ENCODE data around the gene TMED1.
"Not testable (repeated sequence)": the region's sequence is repeated elsewhere in the genome, so short reads cannot be mapped to it uniquely, and the experiment has no call there.

The TMED1 gene

DNA sequence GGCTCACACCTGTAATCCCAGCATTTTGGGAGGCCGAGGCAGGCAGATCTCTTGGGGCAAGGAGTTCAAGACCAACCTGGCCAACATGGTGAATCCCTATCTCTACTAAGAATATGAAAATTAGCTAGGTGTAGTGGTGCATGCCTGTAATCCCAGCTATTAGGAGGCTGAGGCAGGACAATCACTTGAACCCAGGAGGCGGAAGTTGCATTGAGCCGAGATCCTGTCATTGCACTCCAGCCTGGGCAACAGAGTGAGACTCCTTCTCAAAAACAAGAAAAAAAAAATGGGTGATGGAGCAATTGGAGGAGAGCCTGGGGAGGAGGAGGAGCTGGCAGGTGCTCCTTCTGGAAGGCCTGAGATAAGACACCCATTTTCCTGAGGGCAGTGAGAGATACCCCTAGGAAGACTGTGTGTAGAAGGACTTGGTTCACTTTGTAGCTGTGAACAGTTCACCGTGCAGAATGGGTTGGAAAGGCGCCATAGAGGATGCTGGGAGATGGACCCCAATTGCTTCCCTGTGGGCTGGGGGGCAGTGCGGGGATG is 26.6 kb upstream of the TMED1 start:
- no peak for DNase-seq (ENCODE audit: low read depth)

DNA sequence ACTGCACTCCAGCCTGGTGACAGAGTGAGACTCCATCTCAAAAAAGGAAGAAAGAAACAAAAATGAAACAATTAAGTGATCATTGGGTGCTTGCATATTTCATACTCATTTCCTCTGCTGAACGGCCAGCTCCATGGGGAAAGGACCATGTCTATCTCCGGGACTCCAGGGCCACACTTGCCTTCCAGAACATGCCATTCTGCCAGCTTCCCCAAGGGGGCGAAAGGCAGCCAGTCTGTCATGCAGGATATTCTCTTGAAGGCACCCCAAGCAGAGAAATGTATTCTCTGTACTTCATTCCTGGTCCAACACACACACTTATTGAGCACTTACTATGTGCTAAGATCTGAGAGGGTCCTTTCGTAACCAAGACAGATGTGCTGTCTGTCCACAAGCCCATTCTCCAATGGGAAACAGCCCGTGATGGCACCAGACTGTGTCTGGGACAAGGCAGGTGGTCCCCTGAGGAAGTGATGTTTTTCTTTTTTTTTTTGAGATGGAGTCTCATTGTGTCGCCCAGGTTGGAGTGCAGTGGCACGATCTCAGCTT is 25.2 kb upstream of the TMED1 start:
- DNase-seq (ENCODE audit: low read depth) = no peak

DNA sequence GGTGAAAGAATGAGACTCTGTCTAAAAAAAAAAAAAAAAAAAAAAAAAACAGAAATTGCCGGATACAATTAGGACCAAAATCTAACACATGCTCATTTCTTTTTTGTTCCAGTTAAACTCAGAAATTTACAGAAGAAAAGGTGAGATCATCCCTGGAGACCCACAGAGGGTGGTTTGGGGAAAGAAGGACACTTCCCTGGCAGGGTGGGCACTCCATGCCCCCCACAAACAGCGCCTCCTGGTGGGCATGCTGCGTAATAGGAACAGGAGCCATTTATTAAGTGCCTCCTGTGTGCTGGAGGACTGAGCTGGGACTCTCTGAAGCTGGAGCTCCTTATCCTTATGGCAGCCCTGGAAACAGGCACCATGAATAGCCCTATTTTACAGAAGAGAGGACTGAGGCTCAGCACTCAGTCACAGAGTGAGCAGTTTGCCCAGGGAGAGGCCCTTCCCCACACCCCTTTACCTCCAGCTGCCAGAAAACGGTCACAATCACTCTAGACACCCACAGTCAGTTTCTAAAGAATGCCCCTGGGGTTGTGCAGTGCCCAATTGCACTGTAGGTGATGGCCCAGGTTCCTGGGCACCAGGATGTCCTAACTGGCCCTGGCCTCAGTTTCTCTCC is 22.3 kb upstream of the TMED1 start:
- DNase-seq (ENCODE audit: low read depth) = no peak

DNA sequence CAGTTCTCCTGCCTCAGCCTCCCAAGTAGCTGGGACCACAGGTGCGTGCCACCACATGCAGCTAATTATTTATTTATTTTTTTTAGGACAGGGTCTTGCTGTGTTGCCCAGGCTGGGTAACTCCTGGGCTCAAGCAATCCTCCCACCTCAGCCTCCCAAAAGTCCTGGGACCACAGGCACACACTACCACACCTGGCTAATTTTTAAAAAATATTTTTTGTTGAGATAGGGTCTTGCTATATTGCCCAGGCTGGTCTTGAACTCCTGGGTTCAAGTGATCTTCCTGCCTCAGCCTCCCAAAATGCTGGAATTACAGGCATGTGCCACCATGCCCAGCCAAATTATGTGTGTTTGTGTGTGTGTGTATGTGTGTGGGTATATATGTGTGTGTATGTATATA is 20.9 kb upstream of the TMED1 start:
- not testable (repeated sequence) for DNase-seq (ENCODE audit: low read depth)

DNA sequence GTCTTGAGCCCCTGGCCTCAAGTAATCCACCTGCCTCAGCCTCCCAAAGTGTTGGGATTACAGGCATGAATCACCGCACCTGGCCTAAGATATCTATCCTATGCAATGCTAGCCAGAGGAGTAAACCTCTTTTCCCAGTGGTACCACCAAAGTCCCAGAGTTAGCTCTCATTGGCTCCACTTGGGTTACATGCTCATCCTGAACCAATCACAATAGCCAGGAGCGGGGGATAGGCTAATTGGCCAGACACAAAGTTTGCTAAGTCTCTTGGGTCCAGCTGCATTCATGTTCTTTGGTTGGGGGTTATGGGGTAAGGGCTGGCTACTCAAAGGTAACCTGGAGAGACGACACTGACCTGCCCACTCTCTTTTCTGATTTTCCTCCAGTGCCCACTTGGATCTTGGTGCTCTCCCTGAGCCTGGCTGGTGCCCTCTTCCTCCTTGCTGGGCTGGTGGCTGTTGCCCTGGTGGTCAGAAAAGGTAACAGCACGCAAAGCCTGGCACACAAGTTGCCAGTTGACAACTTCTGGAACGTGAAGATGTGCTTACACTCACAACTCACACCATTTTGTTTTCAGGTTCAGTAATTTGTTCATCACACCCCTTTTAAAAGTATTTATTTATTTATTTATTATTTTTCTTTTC is 20.0 kb upstream of the TMED1 start:
- DNase-seq (ENCODE audit: low read depth) = no peak

DNA sequence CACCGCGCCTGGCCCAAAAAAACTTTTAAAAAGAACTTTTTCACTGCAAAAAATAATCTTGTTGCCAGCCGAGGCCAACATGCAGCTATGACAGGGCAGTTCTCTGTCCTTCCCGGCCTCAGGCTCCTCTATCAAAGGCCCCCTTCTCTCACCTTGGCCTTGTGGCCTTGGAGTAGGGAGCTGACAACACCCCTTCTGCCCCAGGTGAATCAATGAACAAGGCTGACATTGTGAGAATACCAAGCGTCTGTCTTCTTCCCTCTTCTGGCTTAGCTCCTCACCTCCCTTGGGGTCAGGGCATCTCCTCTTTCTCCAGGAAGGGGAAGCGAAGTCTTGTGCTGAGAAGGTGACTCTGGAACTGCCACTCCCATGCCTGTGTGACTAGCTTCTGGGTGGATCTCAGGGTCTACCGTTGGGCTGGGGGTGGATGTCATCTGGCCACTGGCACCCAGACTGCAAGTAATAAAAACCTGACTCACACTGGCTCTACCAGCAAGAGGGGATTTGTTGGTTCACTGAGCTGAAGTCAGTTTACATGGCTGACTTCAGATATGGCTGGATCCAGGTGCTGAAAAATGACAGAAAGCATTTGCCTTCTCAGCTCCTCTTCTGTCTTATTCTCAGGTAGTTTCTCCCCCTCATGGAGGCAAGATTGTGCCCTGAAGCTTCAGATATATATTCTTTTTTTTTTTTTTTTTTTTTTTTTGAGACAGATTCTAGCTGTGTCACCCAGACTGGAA is 18.5 kb upstream of the TMED1 start:
- DNase-seq (ENCODE audit: low read depth) = no peak

DNA sequence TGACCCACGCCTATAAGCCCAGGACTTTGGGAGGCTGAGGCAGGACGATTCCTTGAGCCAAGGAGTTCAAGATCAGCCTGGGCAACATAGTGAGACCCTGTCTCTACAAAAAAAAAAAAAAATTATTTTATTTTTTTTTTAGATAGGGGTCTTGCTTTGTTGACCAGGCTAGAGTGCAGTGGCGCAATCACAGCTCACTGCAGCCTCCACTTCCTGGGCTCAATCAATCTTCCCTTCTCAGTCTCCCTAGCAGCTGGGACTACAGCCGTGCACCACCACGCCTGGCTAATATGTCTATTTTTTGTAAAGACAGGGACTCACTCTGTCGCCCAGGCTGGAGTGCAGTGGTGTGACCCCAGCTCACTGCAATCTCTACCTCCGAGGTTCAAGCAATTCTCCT is 16.9 kb upstream of the TMED1 start:
- no peak for DNase-seq (ENCODE audit: low read depth)

DNA sequence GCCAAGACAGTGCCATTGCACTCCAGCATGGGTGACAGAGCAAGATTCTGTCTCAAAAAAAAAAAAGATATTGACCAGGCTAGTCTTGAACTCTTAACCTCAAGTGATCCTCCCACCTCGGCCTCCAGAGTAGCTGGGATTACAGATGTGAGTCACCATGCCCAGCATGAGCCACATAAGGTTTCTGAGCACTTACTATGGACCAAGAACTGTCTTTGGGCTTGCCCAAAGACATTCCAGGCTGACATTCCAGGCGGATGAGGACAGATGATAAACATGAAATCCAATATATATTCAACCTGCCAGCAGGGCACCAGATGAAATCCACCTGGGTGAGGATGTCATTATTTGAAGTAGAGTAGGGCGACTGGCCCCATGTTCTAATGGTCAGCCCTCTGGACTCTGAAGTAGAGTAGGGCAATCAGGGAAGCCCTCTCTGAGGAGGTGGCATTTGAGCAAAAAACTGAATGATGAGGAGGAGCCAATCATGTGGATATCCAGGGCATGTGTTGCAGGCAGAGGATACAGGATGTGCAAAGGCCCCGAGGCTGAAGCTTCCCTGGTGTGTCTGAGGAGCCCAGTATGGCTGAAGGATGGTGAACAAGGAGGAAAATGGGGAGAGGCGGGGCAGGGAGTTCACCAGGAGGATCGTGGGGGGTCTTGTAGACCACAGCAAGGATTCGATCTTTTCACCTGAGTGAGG is 16.2 kb upstream of the TMED1 start:
- no peak for DNase-seq (ENCODE audit: low read depth)

DNA sequence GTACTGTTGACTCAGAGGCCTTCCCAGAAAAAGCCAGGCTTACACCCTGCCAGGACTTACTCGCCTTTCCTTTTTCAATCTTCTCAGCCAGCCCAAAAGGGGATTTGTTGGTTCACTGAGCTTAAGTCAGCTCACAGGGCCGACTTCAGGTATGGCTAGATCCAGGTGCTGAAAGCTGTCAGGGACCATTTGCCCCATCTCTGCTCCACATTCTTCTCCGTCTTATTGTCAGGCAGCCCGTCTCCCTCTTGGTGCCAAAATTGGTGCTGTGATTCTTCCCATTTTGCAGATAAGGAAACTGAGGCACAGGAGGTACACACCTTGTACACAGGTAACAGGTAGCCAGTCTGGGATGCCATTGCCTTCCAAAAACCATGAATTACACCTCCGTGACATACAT is 14.6 kb upstream of the TMED1 start:
- no peak for DNase-seq (ENCODE audit: low read depth)

DNA sequence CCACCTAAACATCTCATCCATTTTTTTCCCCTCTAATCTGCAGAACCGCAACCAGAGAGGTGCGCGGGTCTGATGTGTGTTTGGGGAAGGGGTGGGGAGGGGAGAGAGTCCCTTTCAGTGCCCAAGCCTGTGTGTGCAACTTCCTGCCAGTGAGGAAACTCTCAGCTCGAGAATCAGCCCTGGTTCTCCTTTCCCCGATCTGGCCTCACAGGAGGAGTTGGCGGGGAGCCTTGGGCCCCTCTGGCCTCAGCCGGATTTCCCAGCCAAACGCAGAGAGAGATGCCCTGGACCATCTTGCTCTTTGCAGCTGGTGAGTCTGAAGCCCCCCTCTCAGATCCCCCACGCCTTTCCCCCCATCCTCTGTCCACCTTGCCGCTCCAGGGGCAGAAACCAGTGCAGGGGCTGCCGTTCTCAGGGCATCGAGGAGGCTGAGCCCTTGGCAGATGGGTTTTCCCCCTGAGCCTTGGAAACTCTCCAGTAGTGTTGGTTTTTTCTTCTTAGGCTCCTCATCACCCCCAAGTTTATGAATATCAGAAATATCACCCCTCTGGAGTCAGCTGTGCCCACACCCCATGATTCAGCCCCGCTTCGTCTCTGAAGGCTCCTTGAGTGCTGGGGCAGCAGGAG is 12.3 kb upstream of the TMED1 start, which contains the start of gene C19orf38:
Gene C19orf38, plus strand, starts transcription at position 186 of the 627 bp plus-strand sequence. Its CDS starts 94 bp downstream, at position 280.
- no peak for DNase-seq (ENCODE audit: low read depth)

DNA sequence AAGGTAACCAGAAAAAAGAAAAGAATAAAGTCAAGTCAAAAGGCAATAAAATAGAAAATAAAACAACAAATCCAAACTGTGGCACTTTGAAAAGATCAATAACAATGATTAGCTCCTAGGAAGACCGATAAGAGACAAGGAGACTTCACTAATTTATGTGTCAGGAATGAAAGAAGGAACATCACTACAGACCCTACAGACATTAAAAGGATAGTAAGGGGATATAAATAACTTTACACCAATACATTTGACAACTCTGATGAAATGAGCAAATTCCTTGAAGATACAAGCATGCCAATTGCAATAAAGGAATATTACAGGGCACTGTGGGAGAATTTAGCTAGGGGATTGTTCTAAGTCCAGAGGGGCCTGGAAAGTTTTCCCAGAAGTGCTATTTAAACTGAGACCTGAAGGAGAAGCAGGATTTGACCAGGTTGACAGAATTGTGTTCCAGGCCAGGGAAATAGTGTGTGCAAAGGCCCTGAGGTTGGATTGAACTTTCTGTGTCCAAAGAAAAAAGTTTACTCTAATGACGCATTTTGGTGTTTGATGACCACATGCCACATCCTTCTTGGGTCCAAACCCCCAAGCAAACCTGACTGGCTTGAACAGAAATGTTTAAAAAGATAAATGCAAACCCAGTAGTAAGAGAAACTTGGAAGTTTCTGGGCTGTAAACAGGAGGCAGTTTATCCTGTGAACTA is 10.6 kb upstream of the TMED1 start:
- no peak for DNase-seq (ENCODE audit: low read depth)

DNA sequence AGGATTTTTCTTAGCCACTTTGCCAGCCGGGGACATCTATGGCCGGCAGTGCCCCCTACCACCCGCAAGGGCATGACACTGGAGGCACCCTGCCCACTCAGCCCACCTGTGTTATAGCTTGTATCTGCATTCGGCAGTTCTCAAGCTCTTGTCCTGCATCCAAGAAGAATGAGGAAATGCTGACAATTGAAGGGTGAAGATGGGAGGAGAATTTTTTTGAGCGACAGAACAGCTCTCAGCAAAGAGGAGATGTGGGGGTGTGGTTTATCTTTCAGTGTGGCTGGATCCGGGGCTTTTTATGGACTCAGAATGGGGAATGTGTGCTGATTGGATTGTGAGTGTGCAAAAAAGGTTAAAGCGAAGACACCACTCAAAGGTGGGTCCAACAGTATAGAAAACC is 6.8 kb upstream of the TMED1 start:
- DNase-seq (ENCODE audit: low read depth) = no peak

DNA sequence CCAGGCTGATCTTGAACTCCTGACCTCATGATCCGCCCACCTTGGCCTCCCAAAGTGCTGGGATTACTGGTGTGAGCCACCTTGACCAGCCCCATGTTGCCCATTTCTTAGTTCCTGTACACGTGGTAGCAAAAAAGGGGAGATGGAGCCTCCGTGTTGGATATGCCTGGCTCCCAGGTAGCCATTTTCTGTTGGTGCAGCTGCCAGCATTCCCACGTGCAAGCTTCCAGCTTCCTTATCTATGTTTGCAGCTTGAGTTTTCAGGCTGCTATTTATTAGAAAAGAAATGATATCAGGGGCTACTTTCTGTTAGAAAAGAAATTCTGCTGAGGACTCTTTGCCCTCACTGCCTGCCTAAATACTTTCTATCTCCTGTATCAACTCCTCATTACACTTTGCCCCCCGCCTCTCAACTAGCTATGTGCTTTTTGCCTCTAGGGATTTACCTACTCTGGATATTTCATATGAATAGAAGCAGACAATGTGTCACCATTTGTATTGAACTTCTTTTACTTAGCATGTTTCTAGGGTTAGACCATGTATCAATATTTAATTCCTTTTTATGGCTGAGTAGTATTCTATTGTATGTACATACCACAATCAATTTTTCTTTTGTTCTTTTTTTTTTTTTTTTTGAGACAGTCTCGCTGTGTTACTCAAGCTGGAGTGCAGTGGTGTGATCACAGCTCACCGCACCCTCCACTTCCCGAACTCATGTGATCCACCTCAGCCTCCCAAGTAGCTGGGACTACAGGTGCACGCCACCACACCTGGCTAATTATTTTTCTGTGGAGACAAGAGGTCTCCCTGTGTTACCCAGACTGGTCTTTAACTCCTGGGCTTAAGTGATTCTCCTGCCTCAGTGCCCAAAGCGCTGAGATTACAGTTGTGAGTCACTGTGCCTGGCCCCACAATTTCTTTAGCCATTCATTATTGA is 3.4 kb upstream of the TMED1 start:
- no peak for DNase-seq (ENCODE audit: low read depth)

DNA sequence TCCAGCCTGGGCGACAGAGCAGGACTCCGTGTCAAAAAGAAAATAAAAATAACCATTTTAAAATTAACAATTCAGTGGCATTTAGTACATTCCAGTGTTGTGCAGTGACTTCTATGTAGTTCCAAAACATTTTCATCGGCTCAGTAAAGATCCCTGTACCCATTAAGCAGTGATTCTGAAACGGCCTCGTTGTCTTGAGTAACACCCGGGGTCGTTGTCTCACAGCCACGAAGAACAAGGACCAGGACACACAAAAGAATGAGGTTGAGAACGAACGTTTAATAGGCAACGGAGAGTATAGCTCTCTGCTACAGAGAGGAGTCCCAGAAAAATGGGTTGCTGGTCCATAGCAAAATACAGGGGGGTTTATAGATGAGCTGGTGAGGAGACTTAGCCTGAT is 2.4 kb upstream of the TMED1 start:
- no peak for DNase-seq (ENCODE audit: low read depth)

DNA sequence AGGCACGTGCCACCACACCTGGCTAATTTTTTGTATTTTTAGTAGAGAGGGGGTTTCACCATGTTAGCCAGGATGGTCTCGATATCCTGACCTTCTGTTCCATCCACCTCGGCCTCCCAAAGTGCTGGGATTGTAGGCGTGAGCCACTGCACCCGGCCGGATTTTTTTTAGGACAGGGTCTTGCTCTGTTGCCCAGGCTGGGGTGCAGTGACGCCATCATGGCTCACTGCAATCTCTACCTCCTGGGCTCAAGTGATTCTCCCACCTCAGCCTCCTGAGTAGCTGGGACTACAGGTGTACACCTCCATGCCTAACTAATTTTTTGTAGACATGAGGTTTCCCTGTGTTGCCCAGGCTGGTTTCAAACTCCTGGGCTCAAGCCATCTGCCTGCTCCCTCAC is 1.6 kb upstream of the TMED1 start:
- not testable (repeated sequence) for DNase-seq (ENCODE audit: low read depth)

DNA sequence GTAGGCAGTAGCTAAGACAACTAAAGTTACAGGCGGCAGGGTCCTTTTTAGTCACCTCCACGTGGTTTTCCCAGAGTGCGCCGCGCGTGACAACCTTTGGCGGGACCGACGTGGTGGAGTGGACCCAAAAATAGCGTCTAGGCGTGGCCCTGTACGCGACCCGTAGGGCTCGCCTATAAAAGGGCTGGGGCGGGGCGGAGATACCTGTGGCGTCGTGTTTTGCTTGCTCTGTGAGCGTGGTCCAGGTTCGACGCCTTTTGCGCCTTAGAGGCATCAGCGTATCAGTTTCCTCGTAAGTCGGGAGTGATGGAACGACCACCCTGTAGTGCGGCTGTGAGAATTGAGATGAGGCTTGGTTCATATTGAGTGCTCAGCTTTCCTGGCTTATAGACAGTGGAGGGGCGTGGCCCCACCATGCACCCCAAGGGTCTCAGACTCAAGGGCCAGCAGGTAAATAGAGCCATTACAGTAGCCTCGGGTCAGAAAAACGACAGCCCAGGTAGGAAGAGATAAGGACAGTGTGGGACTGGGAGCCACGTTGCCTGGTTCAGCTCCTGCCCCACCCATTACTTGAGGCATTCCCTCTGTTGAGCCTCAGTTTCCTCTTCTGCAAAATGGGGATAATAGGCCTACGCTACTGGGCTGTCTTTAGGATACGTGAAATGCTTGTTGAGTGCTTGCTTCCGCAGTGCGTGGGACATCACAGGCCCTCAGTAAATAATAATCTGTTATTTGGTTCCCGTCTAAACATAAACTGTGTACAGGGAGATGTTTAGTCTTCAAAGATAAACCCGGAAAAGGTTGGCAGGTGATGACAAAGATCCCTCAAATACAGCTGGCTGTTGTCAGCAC is 693 bp upstream of the TMED1 start:
- DNase-seq (ENCODE audit: low read depth) = no peak

DNA sequence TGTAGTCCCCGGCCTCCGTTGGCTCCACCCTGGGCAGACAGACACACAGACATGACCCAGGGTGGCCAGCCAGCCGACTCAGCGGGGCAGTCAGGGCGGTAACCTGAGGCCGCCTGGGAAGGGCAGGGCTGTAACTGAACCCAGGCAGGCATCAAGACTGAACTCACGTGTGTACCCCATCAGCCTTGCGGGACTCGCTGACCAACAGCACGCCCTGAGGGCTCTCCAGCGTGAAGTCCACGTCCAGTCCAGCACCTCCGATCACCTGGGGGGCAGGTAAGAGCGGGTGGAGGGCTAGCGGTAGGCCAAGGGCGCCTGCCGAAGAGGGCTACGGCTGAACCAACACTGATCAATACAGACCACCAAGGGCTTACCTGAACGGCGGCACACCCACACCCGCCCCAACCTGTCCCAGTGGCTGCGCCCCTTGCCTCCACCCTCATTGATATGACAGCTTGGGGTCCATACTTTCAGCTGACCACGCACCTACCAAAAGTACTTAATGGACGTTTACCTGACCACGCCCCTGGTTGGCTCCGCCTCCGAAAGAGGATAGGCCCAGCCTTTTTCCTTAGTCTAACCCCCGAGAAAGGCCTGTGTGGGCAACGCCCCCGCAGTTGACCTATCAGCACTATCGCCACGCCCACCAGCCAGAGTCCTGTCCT is 791 bp downstream of the TMED1 start:
- DNase-seq (ENCODE audit: low read depth) = no peak

DNA sequence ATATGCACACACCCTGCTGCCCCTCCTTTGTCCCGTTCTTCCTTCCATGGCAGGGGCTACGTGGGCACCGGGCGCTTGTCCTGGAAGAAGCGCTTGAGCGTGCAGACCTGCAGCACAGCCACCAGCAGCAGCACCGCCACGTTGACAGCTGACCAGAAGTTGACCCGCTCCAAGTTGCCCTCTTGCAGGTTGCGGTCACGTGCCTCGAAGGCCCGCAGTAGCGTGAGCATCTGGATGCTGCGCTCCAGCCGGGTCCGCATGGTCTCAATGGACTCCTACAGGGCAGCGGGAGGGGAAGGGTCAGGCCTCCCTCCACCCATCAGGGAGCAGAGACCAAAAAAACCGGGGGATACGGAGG is 3.1 kb downstream of the TMED1 start:
- no peak for DNase-seq (ENCODE audit: low read depth)
